ENCODE data around the gene BCL7A.

GRCh38 chr12:121986489-121987245 is 35.0 kb upstream of the BCL7A start:
- TF ChIP-seq JUNB (IDR thresholded peaks at IDR 0.05) (no peak), NR2C1 (IDR thresholded peaks at IDR 0.05) (no peak), RAD21 (IDR thresholded peaks at IDR 0.05; ENCODE audit: insufficient read depth, low read depth, low read length) (no peak), POLR2A (IDR thresholded peaks at IDR 0.05; ENCODE audit: low read depth, low read length) (no peak), CEBPB (IDR thresholded peaks at IDR 0.05; ENCODE audit: borderline replicate concordance in 1 of 2, low read depth in 2 of 2, low read length in 2 of 2) (no peak)

Measured in GM12878 (cell line).